ENCODE measurements around the gene PHF12. TPM values are rescaled to one million over a fixed set of nuclear protein-coding genes. Genes with fewer than 3 reads are reported as not detected.
"Not testable (repeated sequence)": the region's sequence is repeated elsewhere in the genome, so short reads cannot be mapped to it uniquely, and the experiment has no call there.

Gene PHF12
- total RNA-seq, 1 experiment from 2014 or later: 79.1 TPM

- in situ Hi-C loops (cut with HindIII; ENCODE audit: low pct_unique_long_range_greater_than_20kb, low sequenced_read_pairs) (loop anchor here (10.0 kb wide), 1 partner anchor 114 kb away; no protein-coding TSS in a partner anchor), intact Hi-C loops (cut with micrococcal nuclease; ENCODE audit: unreplicated experiment) (loop anchor here (10.0 kb wide), 1 partner anchor 114 kb away; no protein-coding TSS in a partner anchor)
- ChIA-PET CTCF (interaction anchor here (0.9 to 1.4 kb wide), 2 partner anchors 37 to 115 kb away, joined by 3 to 12 read pairs; no protein-coding TSS in a partner anchor), POLR2A (interaction anchor here (0.7 kb wide), 1 partner anchor 153 kb away, joined by 3 read pairs; no protein-coding TSS in a partner anchor)
- H3K36me3 ChIP-seq (ENCODE audit: control insufficient read depth, insufficient read depth, low read length): no peaks in the 10 kb centered on the region
- no peak for TF ChIP-seq POLR2AphosphoS5 (IDR thresholded peaks at IDR 0.05; ENCODE audit: low read depth, low read length)
- TF ChIP-seq CTCF (IDR thresholded peaks at IDR 0.05): no peak
- TF ChIP-seq REST (IDR thresholded peaks at IDR 0.05; ENCODE audit: insufficient read depth in 1 of 2, low read depth in 2 of 2, low read length in 1 of 2): no peak
- TF ChIP-seq SIN3A (IDR thresholded peaks at IDR 0.05; ENCODE audit: borderline replicate concordance, insufficient read depth, low read depth, low read length): no peak
- no peak for TF ChIP-seq TCF7L2 (IDR thresholded peaks at IDR 0.05; ENCODE audit: low read depth, low read length)
- BruUV-seq (replicated peaks): no TSS peak
- no peak for DNase-seq (ENCODE audit: low read depth, low spot score)
- H3K27ac ChIP-seq (ENCODE audit: low read length): no peak overlapping the region
- H3K9me3 ChIP-seq (ENCODE audit: control insufficient read depth, insufficient read depth, low read depth, low read length): no peaks in the 10 kb centered on the region
- no peak overlapping the region for H3K4me3 ChIP-seq (ENCODE audit: low read depth in 2 of 2, low read length in 2 of 2)
- H3K27me3 ChIP-seq (ENCODE audit: control insufficient read depth, insufficient read depth, low read length): no peaks in the 10 kb centered on the region
- no peaks in the 10 kb centered on the region for H3K4me1 ChIP-seq (ENCODE audit: control insufficient read depth, insufficient read depth, low read length)
- no peak for ATAC-seq
Observed at GRCh38 chr17:28878158-28878910, 73.0 kb downstream of the PHF12 start.

GRCh38 chr17:28877150-28877711 lies 74.1 kb downstream of the PHF12 start:
- POLR2A ChIA-PET, ATAC-seq: not testable (repeated sequence)
- intact Hi-C loops (cut with micrococcal nuclease; ENCODE audit: unreplicated experiment): loop anchor here (10.0 kb wide), 1 partner anchor 112 kb away; no protein-coding TSS in a partner anchor

More at GRCh38 chr17:28877150-28877711, 74.1 kb downstream of the PHF12 start:
- in situ Hi-C loops (cut with HindIII; ENCODE audit: low pct_unique_long_range_greater_than_20kb, low sequenced_read_pairs): loop anchor here (10.0 kb wide), 1 partner anchor 112 kb away; no protein-coding TSS in a partner anchor
- BruUV-seq (replicated peaks); H3K9me3 ChIP-seq (ENCODE audit: control insufficient read depth, insufficient read depth, low read depth, low read length); DNase-seq (ENCODE audit: low read depth, low spot score); H3K27me3 ChIP-seq (ENCODE audit: control insufficient read depth, insufficient read depth, low read length); H3K4me1 ChIP-seq (ENCODE audit: control insufficient read depth, insufficient read depth, low read length); CTCF ChIA-PET; H3K27ac ChIP-seq (ENCODE audit: low read length); H3K4me3 ChIP-seq (ENCODE audit: low read depth in 2 of 2, low read length in 2 of 2); H3K36me3 ChIP-seq (ENCODE audit: control insufficient read depth, insufficient read depth, low read length): not testable (repeated sequence)
